Neutrophil (primary cell): ENCODE results near the gene CAMK2B.

Experiments used
- H3K27ac ChIP-seq: fragments of 200-600 bp; sonication (generic); 2 replicates; pipeline ENCODE4 v1.5.1; 2016; ENCODE audit warnings: mild to moderate bottlenecking, moderate library complexity
- H3K27me3 ChIP-seq: fragments of 200-600 bp; sonication (generic); 2 replicates; pipeline ENCODE4 v1.6.0; 2016; ENCODE audit warnings: mild to moderate bottlenecking
- H3K36me3 ChIP-seq: fragments of 200-600 bp; sonication (generic); 2 replicates; pipeline ENCODE4 v1.5.1; 2017
- H3K4me1 ChIP-seq, 2 experiments: fragments of 200-600 bp in 1 of 2; sonication (generic) in 1 of 2; 1 replicate in 1 of 2; 2 replicates in 1 of 2; pipeline versions ENCODE4 v1.5.1 to v1.6.1; 2013 to 2016; ENCODE audit warnings: low read depth in 1 of 2, low read length in 1 of 2, mild to moderate bottlenecking in 1 of 2, moderate library complexity in 1 of 2; ENCODE audit not compliant: control insufficient read depth in 1 of 2, insufficient read depth in 1 of 2
- H3K4me3 ChIP-seq, 2 experiments: fragments of 200-600 bp in 1 of 2; sonication (generic) in 1 of 2; 1 replicate in 1 of 2; 2 replicates in 1 of 2; pipeline ENCODE4 v1.5.1; 2013 to 2016; ENCODE audit warnings: low read depth in 1 of 2, low read length in 1 of 2, mild to moderate bottlenecking in 1 of 2, moderate library complexity in 1 of 2
- H3K9me3 ChIP-seq: fragments of 200-600 bp; sonication (generic); 2 replicates; pipeline ENCODE4 v1.5.1; 2016
- TF ChIP-seq, protein P1 (sequence below): fragments of 200-600 bp; sonication (generic); IDR thresholded peaks from 2 replicates; pipeline ENCODE4 v1.5.1; 2016; ENCODE audit warnings: antibody characterized with exemption

CAMK2B gene

DNA sequence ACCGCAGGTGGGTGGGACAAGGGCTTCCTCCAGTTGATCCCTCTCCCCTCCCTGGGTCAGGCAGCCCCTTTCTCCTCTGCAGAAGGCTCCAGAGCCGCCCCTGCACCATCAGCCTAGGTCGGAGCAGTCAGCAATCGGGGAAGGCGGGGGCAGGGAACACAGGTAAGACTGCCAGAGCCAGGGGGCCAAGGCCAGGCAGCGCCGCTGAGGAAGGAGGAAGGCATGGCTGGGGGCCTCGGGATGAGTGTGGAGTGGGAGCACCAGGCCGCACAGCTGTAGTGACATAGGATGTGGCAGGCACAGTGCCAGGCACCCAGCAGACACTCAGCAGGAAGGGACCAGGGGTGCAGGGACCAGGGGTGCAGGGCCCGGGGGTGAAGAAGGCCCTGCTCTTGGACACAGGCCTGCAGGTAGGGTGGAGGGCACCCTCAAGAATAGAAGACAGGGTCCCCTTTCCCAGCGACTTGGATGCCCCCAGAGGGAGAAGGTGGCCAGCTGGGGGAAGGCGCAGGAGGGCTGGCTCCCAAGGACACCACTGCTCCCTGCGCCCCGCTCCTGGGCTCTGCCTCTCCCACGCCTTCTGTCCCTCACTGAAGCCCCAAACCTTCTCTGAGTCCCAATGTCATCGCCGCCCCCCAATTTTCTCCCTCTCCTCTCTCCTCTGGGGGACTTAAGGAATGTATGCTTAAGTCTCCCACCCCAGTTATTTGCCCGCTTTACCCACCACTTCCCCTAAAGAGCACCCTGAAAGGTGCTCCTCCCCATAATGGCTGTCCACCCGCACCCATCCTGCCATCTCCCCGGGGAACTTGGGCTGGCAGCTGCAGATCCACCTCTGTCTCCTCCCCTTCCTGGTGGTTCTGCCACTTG is 38.5 kb downstream of the CAMK2B start:
- TF ChIP-seq, protein P1, sequence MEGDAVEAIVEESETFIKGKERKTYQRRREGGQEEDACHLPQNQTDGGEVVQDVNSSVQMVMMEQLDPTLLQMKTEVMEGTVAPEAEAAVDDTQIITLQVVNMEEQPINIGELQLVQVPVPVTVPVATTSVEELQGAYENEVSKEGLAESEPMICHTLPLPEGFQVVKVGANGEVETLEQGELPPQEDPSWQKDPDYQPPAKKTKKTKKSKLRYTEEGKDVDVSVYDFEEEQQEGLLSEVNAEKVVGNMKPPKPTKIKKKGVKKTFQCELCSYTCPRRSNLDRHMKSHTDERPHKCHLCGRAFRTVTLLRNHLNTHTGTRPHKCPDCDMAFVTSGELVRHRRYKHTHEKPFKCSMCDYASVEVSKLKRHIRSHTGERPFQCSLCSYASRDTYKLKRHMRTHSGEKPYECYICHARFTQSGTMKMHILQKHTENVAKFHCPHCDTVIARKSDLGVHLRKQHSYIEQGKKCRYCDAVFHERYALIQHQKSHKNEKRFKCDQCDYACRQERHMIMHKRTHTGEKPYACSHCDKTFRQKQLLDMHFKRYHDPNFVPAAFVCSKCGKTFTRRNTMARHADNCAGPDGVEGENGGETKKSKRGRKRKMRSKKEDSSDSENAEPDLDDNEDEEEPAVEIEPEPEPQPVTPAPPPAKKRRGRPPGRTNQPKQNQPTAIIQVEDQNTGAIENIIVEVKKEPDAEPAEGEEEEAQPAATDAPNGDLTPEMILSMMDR: no peak
- Histone ChIP-seq H3K4me1 (no peaks in the 10 kb centered on the region), H3K27ac (no peak overlapping the region)

DNA sequence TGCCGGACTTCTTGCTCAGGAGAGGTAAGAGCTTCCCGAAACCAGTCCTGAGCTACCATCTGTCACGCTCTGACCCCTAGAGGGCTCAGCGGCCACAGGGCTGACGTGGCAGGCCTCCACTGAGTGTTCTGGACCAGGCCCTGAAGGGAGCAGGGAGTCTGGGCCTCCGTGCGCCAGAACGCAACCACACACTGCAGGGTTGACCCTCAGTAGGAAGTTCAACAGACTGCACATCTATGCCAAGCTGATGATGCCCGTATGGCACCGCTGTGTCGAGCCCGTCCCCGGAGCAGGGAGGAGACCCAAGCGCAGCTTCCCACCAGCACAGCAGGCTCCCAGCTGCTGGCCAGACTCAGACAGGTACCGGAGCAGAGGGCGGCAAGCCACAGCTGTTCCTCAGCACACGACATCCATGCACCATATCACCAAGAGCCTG is 39.2 kb downstream of the CAMK2B start:
- peaks cover 5% of the 10 kb centered on the region for H3K27me3 ChIP-seq
- no peak overlapping the region for H3K4me3 ChIP-seq
- no peaks in the 10 kb centered on the region for H3K4me1 ChIP-seq
- TF ChIP-seq, protein P1: no peak
- H3K27ac ChIP-seq: no peak overlapping the region
- H3K36me3 ChIP-seq: no peaks in the 10 kb centered on the region
- no peaks in the 10 kb centered on the region for H3K9me3 ChIP-seq

More for the DNA sequence above, 38.5 kb downstream of the CAMK2B start:
- no peak overlapping the region for H3K4me3 ChIP-seq
- peaks cover 9% of the 10 kb centered on the region for H3K27me3 ChIP-seq
- no peaks in the 10 kb centered on the region for H3K36me3 ChIP-seq
- H3K9me3 ChIP-seq: no peaks in the 10 kb centered on the region

DNA sequence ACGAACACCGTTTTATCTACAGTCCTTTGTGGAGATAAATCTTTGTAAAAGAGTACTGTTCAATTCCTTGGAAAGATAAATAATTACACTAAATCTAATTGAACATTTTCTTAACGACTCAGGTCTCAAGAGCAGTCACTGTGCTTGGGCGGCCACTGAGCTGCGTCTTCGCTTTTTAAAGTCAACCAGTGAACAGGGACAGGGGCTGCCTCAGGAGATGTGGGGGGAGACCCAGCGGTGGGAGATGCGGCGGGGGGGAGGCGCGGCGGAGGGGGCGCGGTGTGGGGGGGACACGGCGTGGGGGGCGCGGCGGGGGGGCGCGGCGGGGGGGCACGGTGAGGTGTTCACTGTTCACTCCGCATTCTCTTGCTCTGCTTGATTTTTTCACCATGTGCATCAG is 39.8 kb downstream of the CAMK2B start:
- Histone ChIP-seq H3K4me1 (no peaks in the 10 kb centered on the region), H3K9me3 (no peaks in the 10 kb centered on the region), H3K27me3 (no peaks in the 10 kb centered on the region)

DNA sequence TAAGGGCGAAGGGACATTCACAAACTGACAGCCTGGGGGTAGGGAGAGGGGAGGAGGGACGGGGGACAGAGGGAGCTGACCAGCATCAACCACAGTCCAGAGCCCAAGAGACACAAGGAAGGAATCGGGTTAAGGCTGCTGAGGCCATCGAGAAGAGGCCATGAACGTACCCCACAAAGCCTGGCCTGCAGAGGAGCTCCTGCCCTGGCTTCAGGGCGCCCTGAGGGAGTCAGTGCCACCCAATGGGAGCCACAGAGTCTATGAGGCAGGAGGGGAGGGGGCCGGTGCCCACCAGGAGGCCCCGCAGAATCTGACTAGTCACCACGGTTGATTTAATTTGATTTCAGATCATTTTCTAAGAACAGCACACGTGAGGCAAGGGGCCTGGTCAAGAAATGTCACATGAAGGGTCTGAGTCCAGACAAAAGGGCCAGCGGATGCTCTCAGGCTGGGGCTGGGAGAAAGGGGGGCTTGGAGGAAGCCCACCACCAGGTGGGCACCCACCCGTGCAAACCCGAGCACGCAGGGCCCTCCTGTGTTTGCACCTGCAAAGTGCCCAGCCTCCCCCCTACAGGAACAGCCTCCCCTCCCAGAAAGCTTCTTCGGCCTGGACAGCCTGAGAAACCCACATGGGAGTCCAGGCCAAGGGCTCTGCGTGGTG is 40.4 kb downstream of the CAMK2B start:
- Histone ChIP-seq H3K9me3 (no peaks in the 10 kb centered on the region), H3K27me3 (no peaks in the 10 kb centered on the region), H3K4me1 (no peaks in the 10 kb centered on the region), H3K36me3 (no peaks in the 10 kb centered on the region), H3K4me3 (no peak overlapping the region), H3K27ac (no peak overlapping the region)
- TF ChIP-seq, protein P1: no peak

More for the DNA sequence above, 39.8 kb downstream of the CAMK2B start:
- no peaks in the 10 kb centered on the region for H3K36me3 ChIP-seq
- H3K4me3 ChIP-seq: no peak overlapping the region
- H3K27ac ChIP-seq: no peak overlapping the region
- TF ChIP-seq, protein P1: no peak

DNA sequence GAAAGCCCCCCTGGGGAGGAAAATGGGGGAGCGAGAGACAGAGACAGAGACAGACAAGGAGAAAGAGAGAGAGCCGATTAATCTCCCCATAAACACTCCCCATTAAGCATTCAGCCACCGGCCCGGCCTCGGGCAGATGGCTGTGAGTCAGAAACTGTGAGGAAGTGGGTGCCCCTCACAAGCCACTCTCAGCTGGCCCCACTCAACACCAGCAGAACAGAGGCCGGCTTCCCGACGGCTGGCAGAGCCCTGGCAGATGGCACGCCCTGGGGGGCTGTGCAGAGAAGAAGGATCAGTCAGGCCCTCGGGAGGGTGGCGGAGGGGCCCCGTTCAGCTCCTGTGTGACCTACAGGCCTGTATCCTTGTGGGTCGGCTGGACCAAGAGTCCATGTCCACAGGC is 41.2 kb downstream of the CAMK2B start:
- Histone ChIP-seq H3K9me3 (no peaks in the 10 kb centered on the region), H3K27ac (no peak overlapping the region), H3K4me3 (no peak overlapping the region), H3K36me3 (no peaks in the 10 kb centered on the region), H3K4me1 (no peaks in the 10 kb centered on the region), H3K27me3 (no peaks in the 10 kb centered on the region)
- TF ChIP-seq, protein P1: no peak
